BJ (cell line): ENCODE results near the gene PLD5. TPM values are rescaled to one million over a fixed set of nuclear protein-coding genes. Genes with fewer than 3 reads are reported as not detected.
"Not testable (repeated sequence)": the region's sequence is repeated elsewhere in the genome, so short reads cannot be mapped to it uniquely, and the experiment has no call there.

ENCODE experiments used
- CTCF ChIA-PET: fragments of 350-600 bp; formaldehyde crosslinking; extraction: SDS; loops from one replicate; lab custom pipeline; 2021; ENCODE audit warnings: antibody characterized with exemption, inconsistent platforms; lab: Yijun Ruan, JAX
- POLR2A ChIA-PET: fragments of 300-600 bp; sonication (Branson Sonifier 250); formaldehyde crosslinking; extraction: SDS; loops from one replicate; lab custom pipeline; 2021; ENCODE audit warnings: antibody characterized with exemption; lab: Charles Lee
- DNase-seq: peaks from one replicate; pipeline ENCODE4 v3.0.0-alpha.2; 2011; ENCODE audit warnings: low read depth
- H3K27me3 ChIP-seq: 2 replicates; pipeline ENCODE4 v1.6.0; 2011; ENCODE audit warnings: low read length; ENCODE audit not compliant: control insufficient read depth, insufficient read depth
- H3K36me3 ChIP-seq: 2 replicates; pipeline ENCODE4 v1.5.1; 2011; ENCODE audit warnings: low read length; ENCODE audit not compliant: control insufficient read depth, insufficient read depth
- H3K4me3 ChIP-seq: 2 replicates; pipeline ENCODE4 v1.5.1; 2011; ENCODE audit warnings: low read depth, mild to moderate bottlenecking, control low read depth, low read length
- polyA plus RNA-seq: library from polyadenylated mRNA; depleted of rRNA; stranded (reverse); fragments of >200 nt; gene quantifications from 2 replicates; pipeline ENCODE4 v1.2.3, GENCODE V29; 2011
- TF ChIP-seq, protein P1 (sequence below): IDR thresholded peaks from 2 replicates; pipeline ENCODE4 v1.5.1; 2011; ENCODE audit warnings: low read depth, mild to moderate bottlenecking, control low read depth, inconsistent platforms, low read length, moderate library complexity; ENCODE audit not compliant: insufficient read depth

The PLD5 gene
- polyA plus RNA-seq, 1 experiment = not detected

- TF ChIP-seq, protein P1, sequence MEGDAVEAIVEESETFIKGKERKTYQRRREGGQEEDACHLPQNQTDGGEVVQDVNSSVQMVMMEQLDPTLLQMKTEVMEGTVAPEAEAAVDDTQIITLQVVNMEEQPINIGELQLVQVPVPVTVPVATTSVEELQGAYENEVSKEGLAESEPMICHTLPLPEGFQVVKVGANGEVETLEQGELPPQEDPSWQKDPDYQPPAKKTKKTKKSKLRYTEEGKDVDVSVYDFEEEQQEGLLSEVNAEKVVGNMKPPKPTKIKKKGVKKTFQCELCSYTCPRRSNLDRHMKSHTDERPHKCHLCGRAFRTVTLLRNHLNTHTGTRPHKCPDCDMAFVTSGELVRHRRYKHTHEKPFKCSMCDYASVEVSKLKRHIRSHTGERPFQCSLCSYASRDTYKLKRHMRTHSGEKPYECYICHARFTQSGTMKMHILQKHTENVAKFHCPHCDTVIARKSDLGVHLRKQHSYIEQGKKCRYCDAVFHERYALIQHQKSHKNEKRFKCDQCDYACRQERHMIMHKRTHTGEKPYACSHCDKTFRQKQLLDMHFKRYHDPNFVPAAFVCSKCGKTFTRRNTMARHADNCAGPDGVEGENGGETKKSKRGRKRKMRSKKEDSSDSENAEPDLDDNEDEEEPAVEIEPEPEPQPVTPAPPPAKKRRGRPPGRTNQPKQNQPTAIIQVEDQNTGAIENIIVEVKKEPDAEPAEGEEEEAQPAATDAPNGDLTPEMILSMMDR = no peak
- CTCF ChIA-PET = no interaction called here
- POLR2A ChIA-PET = no interaction called here
Observed at GRCh38 chr1:242120432-242120831, 404.1 kb downstream of the PLD5 start.

DNA sequence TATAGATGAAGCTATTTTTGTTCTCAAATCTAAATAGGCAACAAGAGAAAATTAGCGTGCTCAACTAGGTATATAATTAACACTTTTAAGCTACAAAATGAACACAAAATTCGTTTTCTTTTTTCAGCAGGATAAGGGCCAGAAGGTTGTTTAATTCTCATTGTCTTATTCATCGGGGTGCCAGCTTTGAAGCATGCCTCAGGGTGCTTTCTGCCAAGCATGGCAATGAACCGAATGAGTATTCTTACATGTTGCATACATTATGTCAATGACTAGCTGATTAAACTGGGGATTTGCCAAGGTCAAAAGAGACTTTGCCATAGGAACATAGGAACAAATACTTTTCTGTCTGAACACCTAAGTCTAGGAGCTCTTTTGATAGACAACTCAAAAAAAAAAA lies 423.6 kb downstream of the PLD5 start:
- ChIA-PET POLR2A (no interaction called here), CTCF (no interaction called here)
- Histone ChIP-seq H3K27me3 (no peaks in the 10 kb centered on the region), H3K36me3 (no peaks in the 10 kb centered on the region), H3K4me3 (no peak overlapping the region)
- DNase-seq = no peak
- TF ChIP-seq, protein P1 = no peak

More at GRCh38 chr1:242120432-242120831, 404.1 kb downstream of the PLD5 start:
- Histone ChIP-seq H3K27me3 (no peaks in the 10 kb centered on the region), H3K4me3 (no peak overlapping the region), H3K36me3 (no peaks in the 10 kb centered on the region)
- DNase-seq = no peak

DNA sequence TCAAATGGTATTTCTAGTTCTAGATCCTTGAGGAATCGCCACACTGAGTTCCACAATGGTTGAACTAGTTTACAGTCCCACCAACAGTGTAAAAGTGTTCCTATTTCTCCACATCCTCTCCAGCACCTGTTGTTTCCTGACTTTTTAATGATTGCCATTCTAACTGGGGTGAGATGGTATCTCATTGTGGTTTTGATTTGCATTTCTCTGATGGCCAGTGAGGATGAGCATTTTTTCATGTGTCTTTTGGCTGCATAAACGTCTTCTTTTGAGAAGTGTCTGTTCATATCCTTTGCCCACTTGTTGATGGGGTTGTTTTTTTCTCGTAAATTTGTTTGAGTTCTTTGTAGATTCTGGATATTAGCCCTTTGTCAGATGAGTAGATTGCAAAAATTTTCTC lies 427.2 kb downstream of the PLD5 start:
- H3K27me3 ChIP-seq, H3K36me3 ChIP-seq, DNase-seq, H3K4me3 ChIP-seq, POLR2A ChIA-PET, CTCF ChIA-PET: not testable (repeated sequence)

DNA sequence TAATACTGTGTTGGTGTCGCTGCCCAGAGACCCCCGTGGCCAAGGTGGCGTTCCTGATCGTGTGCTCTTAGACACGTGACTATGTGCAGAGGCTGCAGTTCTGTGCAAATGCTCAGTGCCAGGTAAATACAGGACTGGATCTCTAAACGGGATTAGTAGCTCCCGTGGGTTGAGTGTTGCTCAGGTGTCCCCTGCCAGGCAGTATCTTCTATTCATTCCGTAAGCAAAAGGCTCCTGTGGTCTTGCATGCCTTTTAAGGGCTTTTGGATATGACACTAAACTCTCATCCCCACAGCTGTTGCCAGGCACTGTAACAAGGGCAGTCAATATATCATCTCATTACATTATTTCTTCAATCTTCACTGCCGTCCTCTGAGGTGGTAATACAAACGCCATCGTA lies 431.4 kb downstream of the PLD5 start:
- Histone ChIP-seq H3K36me3 (no peaks in the 10 kb centered on the region), H3K27me3 (no peaks in the 10 kb centered on the region), H3K4me3 (no peak overlapping the region)
- TF ChIP-seq, protein P1 = no peak
- POLR2A ChIA-PET = no interaction called here
- DNase-seq = no peak
- CTCF ChIA-PET = no interaction called here

DNA sequence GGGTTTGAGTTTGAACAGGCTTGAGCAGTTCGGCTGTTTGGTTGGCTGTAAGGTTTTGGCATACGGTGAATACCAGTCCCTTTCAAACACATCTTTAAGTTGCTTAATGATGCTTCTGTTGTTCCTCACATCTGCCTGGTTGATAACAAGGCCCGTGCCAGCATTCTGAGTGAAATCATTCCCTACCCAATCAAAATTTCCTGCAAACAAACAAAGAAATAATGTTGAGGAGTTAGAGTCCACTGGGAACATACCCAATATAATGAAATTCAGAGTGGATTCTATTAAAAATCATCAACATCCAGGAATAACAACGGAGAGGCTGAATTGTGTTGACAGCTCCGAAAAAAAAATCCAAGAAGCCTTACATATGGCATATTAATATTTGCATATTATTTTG lies 434.6 kb downstream of the PLD5 start:
- no peak for DNase-seq
- Histone ChIP-seq H3K4me3 (no peak overlapping the region), H3K36me3 (no peaks in the 10 kb centered on the region), H3K27me3 (no peaks in the 10 kb centered on the region)
- TF ChIP-seq, protein P1 = no peak
- ChIA-PET POLR2A (no interaction called here), CTCF (no interaction called here)

- ChIA-PET POLR2A (no interaction called here), CTCF (interaction anchor here (1.0 kb wide), 1 partner anchor 15 kb away, joined by 3 read pairs; no protein-coding TSS in a partner anchor)
- TF ChIP-seq, protein P1 = no peak
- Histone ChIP-seq H3K27me3 (no peaks in the 10 kb centered on the region), H3K4me3 (no peak overlapping the region), H3K36me3 (no peaks in the 10 kb centered on the region)
- DNase-seq = no peak
Observed at GRCh38 chr1:242088875-242089274, 435.6 kb downstream of the PLD5 start.
